Sigmoid colon (tissue), 4 donors: ENCODE results near the gene SCN10A.

ENCODE experiments used
- EP300 ChIP-seq, 4 donors: sonication (generic); formaldehyde crosslinking; IDR thresholded peaks; one replicate each; pipeline ENCODE4 v1.6.1; 2017; ENCODE audit warnings: antibody characterized with exemption in 4 of 4
- POLR2A ChIP-seq, 2 donors: fragments of 450-650 bp; IDR thresholded peaks; one replicate each; pipeline ENCODE4 v1.6.1; 2016; ENCODE audit warnings: antibody characterized with exemption in 2 of 2, mild to moderate bottlenecking in 2 of 2, moderate library complexity in 2 of 2
- POLR2AphosphoS5 ChIP-seq, 4 donors: sonication (generic); formaldehyde crosslinking; IDR thresholded peaks; one replicate each; pipeline ENCODE4 v1.6.1; 2017; ENCODE audit warnings: antibody characterized with exemption in 4 of 4
- TF ChIP-seq, protein P1 (sequence below), 4 experiments: fragments of 450-650 bp in 3 of 4; fragments of 200-600 bp in 1 of 4; IDR thresholded peaks; one replicate each; pipeline ENCODE4 v1.5.1; 2016 to 2019; ENCODE audit warnings: antibody characterized with exemption in 4 of 4, mild to moderate bottlenecking in 3 of 4, moderate library complexity in 2 of 4

DNA sequence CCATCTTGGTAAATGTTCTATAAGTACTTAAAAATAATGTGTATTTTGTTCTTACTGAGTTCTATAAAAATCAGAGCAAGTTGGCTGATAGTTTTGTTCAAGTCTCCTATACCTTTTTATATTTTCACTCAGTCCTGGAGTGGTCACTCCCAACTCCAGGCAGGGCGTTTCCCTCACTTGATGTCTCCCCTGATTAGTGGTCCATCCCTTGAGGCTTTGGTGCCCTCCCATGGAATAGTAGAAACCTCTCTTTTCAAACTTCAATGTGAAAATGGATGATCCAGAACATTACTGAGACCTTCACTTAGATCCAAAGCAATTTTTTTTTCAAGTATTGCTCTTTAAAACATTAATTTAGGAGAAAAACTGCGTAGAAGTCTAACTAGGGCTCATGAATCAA, 25.0 kb upstream of the SCN10A start:
- TF ChIP-seq, protein P1, sequence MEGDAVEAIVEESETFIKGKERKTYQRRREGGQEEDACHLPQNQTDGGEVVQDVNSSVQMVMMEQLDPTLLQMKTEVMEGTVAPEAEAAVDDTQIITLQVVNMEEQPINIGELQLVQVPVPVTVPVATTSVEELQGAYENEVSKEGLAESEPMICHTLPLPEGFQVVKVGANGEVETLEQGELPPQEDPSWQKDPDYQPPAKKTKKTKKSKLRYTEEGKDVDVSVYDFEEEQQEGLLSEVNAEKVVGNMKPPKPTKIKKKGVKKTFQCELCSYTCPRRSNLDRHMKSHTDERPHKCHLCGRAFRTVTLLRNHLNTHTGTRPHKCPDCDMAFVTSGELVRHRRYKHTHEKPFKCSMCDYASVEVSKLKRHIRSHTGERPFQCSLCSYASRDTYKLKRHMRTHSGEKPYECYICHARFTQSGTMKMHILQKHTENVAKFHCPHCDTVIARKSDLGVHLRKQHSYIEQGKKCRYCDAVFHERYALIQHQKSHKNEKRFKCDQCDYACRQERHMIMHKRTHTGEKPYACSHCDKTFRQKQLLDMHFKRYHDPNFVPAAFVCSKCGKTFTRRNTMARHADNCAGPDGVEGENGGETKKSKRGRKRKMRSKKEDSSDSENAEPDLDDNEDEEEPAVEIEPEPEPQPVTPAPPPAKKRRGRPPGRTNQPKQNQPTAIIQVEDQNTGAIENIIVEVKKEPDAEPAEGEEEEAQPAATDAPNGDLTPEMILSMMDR (IDR thresholded peaks at IDR 0.05): no peak
- TF ChIP-seq EP300 (IDR thresholded peaks at IDR 0.05): no peak
- no peak for TF ChIP-seq POLR2A (IDR thresholded peaks at IDR 0.05)
- TF ChIP-seq POLR2AphosphoS5 (IDR thresholded peaks at IDR 0.05): no peak
